Measurements from ENCODE around the gene DENND5B.
"Not testable (repeated sequence)": the region's sequence is repeated elsewhere in the genome, so short reads cannot be mapped to it uniquely, and the experiment has no call there.

DENND5B gene

GRCh38 chr12:31590642-31591379 lies at the start of gene DENND5B:
Gene DENND5B (minus strand): TSS chr12:31591136. CDS start chr12:31590832, 304 bp downstream.
- peaks cover 8% of the 10 kb centered on the region for H3K4me1 Mint-ChIP-seq (ENCODE audit: low read depth)
- no peak within 1 kb of the TSS for H3K27ac Mint-ChIP-seq
- no peaks in the 10 kb centered on the region for H3K9me3 Mint-ChIP-seq
- peaks cover 57% of the 10 kb centered on the region for H3K27me3 Mint-ChIP-seq (ENCODE audit: low read depth)
- peaks cover 2% of the 10 kb centered on the region for H3K36me3 Mint-ChIP-seq (ENCODE audit: low read depth)
- peak within 1 kb of the TSS; percentile 82 for H3K4me3 Mint-ChIP-seq

- Mint-ChIP-seq H3K27ac (no peak overlapping the region), H3K9me3 (no peaks in the 10 kb centered on the region), H3K4me1 (ENCODE audit: low read depth) (peaks cover 5% of the 10 kb centered on the region), H3K36me3 (ENCODE audit: low read depth) (no peaks in the 10 kb centered on the region), H3K4me3 (no peak overlapping the region), H3K27me3 (ENCODE audit: low read depth) (no peaks in the 10 kb centered on the region)
These were observed 43.7 kb upstream of the DENND5B start for GRCh38 chr12:31634620-31635019.

- Mint-ChIP-seq H3K4me3 (no peak overlapping the region), H3K9me3 (no peaks in the 10 kb centered on the region), H3K27me3 (ENCODE audit: low read depth) (no peaks in the 10 kb centered on the region), H3K4me1 (ENCODE audit: low read depth) (peaks cover 5% of the 10 kb centered on the region), H3K36me3 (ENCODE audit: low read depth) (no peaks in the 10 kb centered on the region), H3K27ac (no peak overlapping the region)
These were observed 42.5 kb upstream of the DENND5B start for GRCh38 chr12:31633464-31633863.

GRCh38 chr12:31631809-31632208 lies 40.9 kb upstream of the DENND5B start:
- no peak overlapping the region for H3K27ac Mint-ChIP-seq
- no peaks in the 10 kb centered on the region for H3K9me3 Mint-ChIP-seq
- H3K36me3 Mint-ChIP-seq (ENCODE audit: low read depth), result no peaks in the 10 kb centered on the region
- H3K4me1 Mint-ChIP-seq (ENCODE audit: low read depth), result peaks cover 5% of the 10 kb centered on the region
- H3K4me3 Mint-ChIP-seq, result no peak overlapping the region
- H3K27me3 Mint-ChIP-seq (ENCODE audit: low read depth), result no peaks in the 10 kb centered on the region

GRCh38 chr12:31631023-31631724 lies 40.2 kb upstream of the DENND5B start:
- no peaks in the 10 kb centered on the region for H3K36me3 Mint-ChIP-seq (ENCODE audit: low read depth)
- no peaks in the 10 kb centered on the region for H3K9me3 Mint-ChIP-seq
- no peaks in the 10 kb centered on the region for H3K27me3 Mint-ChIP-seq (ENCODE audit: low read depth)
- H3K4me3 Mint-ChIP-seq, result no peak overlapping the region
- peaks cover 1% of the 10 kb centered on the region for H3K4me1 Mint-ChIP-seq (ENCODE audit: low read depth)
- H3K27ac Mint-ChIP-seq, result no peak overlapping the region

- Mint-ChIP-seq H3K4me1 (ENCODE audit: low read depth) (no peaks in the 10 kb centered on the region), H3K36me3 (ENCODE audit: low read depth) (no peaks in the 10 kb centered on the region), H3K27me3 (ENCODE audit: low read depth) (no peaks in the 10 kb centered on the region), H3K27ac (no peak overlapping the region), H3K9me3 (no peaks in the 10 kb centered on the region), H3K4me3 (no peak overlapping the region)
These were observed 39.1 kb upstream of the DENND5B start for GRCh38 chr12:31629756-31630732.

GRCh38 chr12:31627456-31628054 lies 36.6 kb upstream of the DENND5B start:
- no peaks in the 10 kb centered on the region for H3K27me3 Mint-ChIP-seq (ENCODE audit: low read depth)
- H3K27ac Mint-ChIP-seq, result no peak overlapping the region
- no peaks in the 10 kb centered on the region for H3K36me3 Mint-ChIP-seq (ENCODE audit: low read depth)
- no peak overlapping the region for H3K4me3 Mint-ChIP-seq
- no peaks in the 10 kb centered on the region for H3K4me1 Mint-ChIP-seq (ENCODE audit: low read depth)
- no peaks in the 10 kb centered on the region for H3K9me3 Mint-ChIP-seq

GRCh38 chr12:31626270-31626995 lies 35.5 kb upstream of the DENND5B start:
- Mint-ChIP-seq H3K4me3 (no peak overlapping the region), H3K27ac (no peak overlapping the region), H3K27me3 (ENCODE audit: low read depth) (no peaks in the 10 kb centered on the region), H3K36me3 (ENCODE audit: low read depth) (no peaks in the 10 kb centered on the region), H3K9me3 (no peaks in the 10 kb centered on the region), H3K4me1 (ENCODE audit: low read depth) (no peaks in the 10 kb centered on the region)

- Mint-ChIP-seq H3K4me1 (ENCODE audit: low read depth) (peaks cover 1% of the 10 kb centered on the region), H3K27ac (no peak overlapping the region), H3K4me3 (no peak overlapping the region), H3K36me3 (ENCODE audit: low read depth) (no peaks in the 10 kb centered on the region), H3K9me3 (no peaks in the 10 kb centered on the region), H3K27me3 (ENCODE audit: low read depth) (no peaks in the 10 kb centered on the region)
These were observed 31.1 kb upstream of the DENND5B start for GRCh38 chr12:31622038-31622437.

GRCh38 chr12:31620311-31620710 lies 29.4 kb upstream of the DENND5B start:
- H3K9me3 Mint-ChIP-seq, result no peaks in the 10 kb centered on the region

GRCh38 chr12:31618228-31619025 lies 27.5 kb upstream of the DENND5B start:
- Mint-ChIP-seq H3K27me3 (ENCODE audit: low read depth) (no peaks in the 10 kb centered on the region), H3K27ac (no peak overlapping the region), H3K36me3 (ENCODE audit: low read depth) (no peaks in the 10 kb centered on the region), H3K9me3 (no peaks in the 10 kb centered on the region), H3K4me3 (no peak overlapping the region), H3K4me1 (ENCODE audit: low read depth) (peaks cover 1% of the 10 kb centered on the region)

More at GRCh38 chr12:31620311-31620710, 29.4 kb upstream of the DENND5B start:
- H3K27me3 Mint-ChIP-seq (ENCODE audit: low read depth), result no peaks in the 10 kb centered on the region
- peaks cover 1% of the 10 kb centered on the region for H3K4me1 Mint-ChIP-seq (ENCODE audit: low read depth)
- H3K27ac Mint-ChIP-seq, result no peak overlapping the region
- H3K4me3 Mint-ChIP-seq, result no peak overlapping the region
- H3K36me3 Mint-ChIP-seq (ENCODE audit: low read depth), result no peaks in the 10 kb centered on the region

- Mint-ChIP-seq H3K9me3 (peaks cover 13% of the 10 kb centered on the region), H3K36me3 (ENCODE audit: low read depth) (no peaks in the 10 kb centered on the region), H3K27me3 (ENCODE audit: low read depth) (no peaks in the 10 kb centered on the region), H3K4me3 (no peak overlapping the region), H3K4me1 (ENCODE audit: low read depth) (no peaks in the 10 kb centered on the region), H3K27ac (no peak overlapping the region)
These were observed 21.9 kb upstream of the DENND5B start for GRCh38 chr12:31612819-31613218.

GRCh38 chr12:31608299-31608698 lies 17.4 kb upstream of the DENND5B start:
- H3K27ac Mint-ChIP-seq; H3K4me3 Mint-ChIP-seq; H3K4me1 Mint-ChIP-seq (ENCODE audit: low read depth); H3K36me3 Mint-ChIP-seq (ENCODE audit: low read depth); H3K27me3 Mint-ChIP-seq (ENCODE audit: low read depth): not testable (repeated sequence)
- H3K9me3 Mint-ChIP-seq, result peaks cover 20% of the 10 kb centered on the region

Measured in T-helper 1 cell treated with Interleukin-12 subunit alpha and Interleukin-12 subunit beta and Interleukin-4 antibody, amounts not matched to agents 30 μg/mL and 1 μg/mL, for 36 hours (primary cell).